K562 (cell line): ENCODE measurements around the gene TLNRD1. TPM values are rescaled to one million over a fixed set of nuclear protein-coding genes. Genes with fewer than 3 reads are reported as not detected.
A peak's percentile ranks its signal among the peaks of the same experiment; 100 is the strongest.

Experiments
- ATF7 ChIP-seq: fragments of 450-650 bp; IDR thresholded peaks from 2 replicates; pipeline ENCODE4 v1.7.1; 2014; ENCODE audit warnings: mild to moderate bottlenecking, moderate library complexity
- CLOCK ChIP-seq: fragments of 250-450 bp; sonication (Bioruptor Pico); IDR thresholded peaks from 2 replicates; pipeline ENCODE4 v1.4.0; 2020; ENCODE audit warnings: mild to moderate bottlenecking, moderate library complexity, borderline replicate concordance
- HMG20B ChIP-seq: fragments of 250-450 bp; sonication (Bioruptor Pico); IDR thresholded peaks from 2 replicates; pipeline ENCODE4 v1.5.0; 2021; ENCODE audit warnings: mild to moderate bottlenecking
- HNRNPUL1 ChIP-seq: fragments of 200-400 bp; formaldehyde crosslinking; IDR thresholded peaks from 2 replicates; pipeline ENCODE4 v1.6.1; 2017; ENCODE audit warnings: low read length
- KDM4B ChIP-seq, 2 experiments: fragments of 450-650 bp in 1 of 2; sonication (generic) in 1 of 2; IDR thresholded peaks; 2 replicates each; pipeline ENCODE4 v1.6.1; 2016 to 2017; ENCODE audit warnings: borderline replicate concordance in 2 of 2, antibody characterized with exemption in 1 of 2, low read depth in 1 of 2, mild to moderate bottlenecking in 1 of 2
- PML ChIP-seq: IDR thresholded peaks from 2 replicates; pipeline ENCODE4 v1.6.1; 2012; ENCODE audit warnings: low read length, inconsistent platforms
- POLR2G ChIP-seq: fragments of 200-400 bp; formaldehyde crosslinking; IDR thresholded peaks from 2 replicates; pipeline ENCODE4 v1.6.1; 2017; ENCODE audit warnings: low read depth, mild to moderate bottlenecking, antibody characterized with exemption, low read length, moderate library complexity
- PURB ChIP-seq: sonication (generic); formaldehyde crosslinking; IDR thresholded peaks from 2 replicates; pipeline ENCODE4 v1.9.0; 2021; ENCODE audit warnings: low read depth, mild to moderate bottlenecking, missing genetic modification reagents
- RB1 ChIP-seq: fragments of 450-650 bp; IDR thresholded peaks from 2 replicates; pipeline ENCODE4 v1.6.1; 2017; ENCODE audit warnings: low read depth, mild to moderate bottlenecking
- RBFOX2 ChIP-seq: fragments of 200-400 bp; formaldehyde crosslinking; IDR thresholded peaks from 2 replicates; pipeline ENCODE4 v1.6.1; 2017; ENCODE audit warnings: low read depth, mild to moderate bottlenecking, low read length, moderate library complexity
- SIX5 ChIP-seq, 2 experiments: IDR thresholded peaks; 2 replicates each; pipeline ENCODE4 v1.6.1; 2011; ENCODE audit warnings: low read length in 2 of 2, borderline replicate concordance in 1 of 2, low read depth in 1 of 2, mild to moderate bottlenecking in 1 of 2, moderate library complexity in 1 of 2; ENCODE audit not compliant: insufficient read depth in 1 of 2
- SMARCC2 ChIP-seq: fragments of 450-650 bp; IDR thresholded peaks from 2 replicates; pipeline ENCODE4 v1.6.1; 2017; ENCODE audit warnings: antibody characterized with exemption, moderate library complexity, mild to moderate bottlenecking, low read depth
- SNIP1 ChIP-seq: fragments of 450-650 bp; IDR thresholded peaks from 2 replicates; pipeline ENCODE4 v1.7.1; 2017; ENCODE audit warnings: low read depth, mild to moderate bottlenecking
- THRB ChIP-seq: fragments of 450-650 bp; formaldehyde crosslinking; conservative IDR thresholded peaks from 2 replicates; pipeline ENCODE4 v1.4.0; 2022; ENCODE audit warnings: mild to moderate bottlenecking, missing genetic modification characterization
- UBTF ChIP-seq, 2 experiments: IDR thresholded peaks; 2 replicates each; pipeline ENCODE4 v1.6.1; 2012; ENCODE audit warnings: improper control_type of control experiment in 2 of 2, low read depth in 2 of 2, low read length in 2 of 2, borderline replicate concordance in 1 of 2
- ZNF274 ChIP-seq: IDR thresholded peaks from 2 replicates; pipeline ENCODE4 v1.6.1; 2011; ENCODE audit warnings: low read depth, mild to moderate bottlenecking, low read length, moderate library complexity, borderline replicate concordance
- ZNF639 ChIP-seq, 2 experiments: fragments of 200-800 bp in 1 of 2; sonication (Bioruptor generic) in 1 of 2; sonication (generic) in 1 of 2; formaldehyde crosslinking in 1 of 2; IDR thresholded peaks in 1 of 2; conservative IDR thresholded peaks in 1 of 2; 2 replicates each; pipeline versions ENCODE4 v1.5.0 to v1.6.1; 2016 to 2020; ENCODE audit warnings: missing compliant biosample characterization in 1 of 2, missing genetic modification characterization in 1 of 2, missing genetic modification reagents in 1 of 2
- ZNF668 ChIP-seq: fragments of 250-450 bp; sonication (Bioruptor Pico); IDR thresholded peaks from 2 replicates; pipeline ENCODE4 v1.8.0; 2022; ENCODE audit warnings: mild to moderate bottlenecking, inconsistent platforms
- polyA plus RNA-seq, 8 experiments: library from polyadenylated mRNA; depleted of rRNA in 4 of 8; stranded (reverse) in 5 of 8; unstranded in 3 of 8; fragments of >200 nt; fragmentation: Nextera tagmentation in 2 of 8; fragmentation: Illumina TruSeq in 1 of 8; extraction: Ambion mirVana in 2 of 8; extraction: Trizol in 1 of 8; gene quantifications; 2 replicates each; pipeline versions ENCODE4 v1.2.1 to v1.2.3, GENCODE V29; 2011 to 2014; ENCODE audit warnings: inconsistent platforms in 1 of 8, missing spikeins in 1 of 8
- total RNA-seq, 7 experiments: library from RNA; depleted of rRNA in 6 of 7; stranded (reverse); fragments of >200 nt in 6 of 7; fragmentation: Illumina TruSeq in 2 of 7; extraction: Trizol in 2 of 7; gene quantifications; 2 replicates each; pipeline versions ENCODE4 v1.2.1 to v1.2.3, GENCODE V29; 2011 to 2021; ENCODE audit warnings: low replicate concordance in 1 of 7

TLNRD1 gene
- total and polyA plus RNA-seq, 9 of the 15 experiments (the other 6 are each of a cell fraction or from before 2014, with no cell fraction given) = 1.1 to 33.1 (median 5.7) TPM

- TF ChIP-seq SNIP1 (no peak), HNRNPUL1 (no peak), THRB (CRISPR knock-in tag) (no peak), SMARCC2 (no peak), RB1 (peak; percentile 45; the same call in 1 of the 2 replicates), UBTF (IDR thresholded peaks at IDR 0.05; ENCODE audit: borderline replicate concordance in 1 of 2, low read depth in 2 of 2, low read length in 2 of 2) (peak in 1 of 2 experiments; percentile 73; a peak in 2 of 4 replicates), KDM4B (IDR thresholded peaks at IDR 0.05; ENCODE audit: borderline replicate concordance in 2 of 2, low read depth in 1 of 2) (peak in 1 of 2 experiments; percentile 60; a peak in 1 of 4 replicates), POLR2G (peak; percentile 93), PML (peak; percentile 62), SIX5 (IDR thresholded peaks at IDR 0.05; ENCODE audit: borderline replicate concordance in 1 of 2, insufficient read depth in 1 of 2, low read depth in 1 of 2, low read length in 2 of 2) (no peak), ZNF274 (no peak), ZNF639 (CRISPR knock-in tag; conservative IDR thresholded peaks at IDR 0.05 in 1 of 2, IDR thresholded peaks at IDR 0.05 in 1 of 2) (peak in 1 of 2 experiments; percentile 61; a peak in 2 of 4 replicates), ZNF668 (CRISPR knock-in tag) (no peak), PURB (CRISPR knock-in tag) (no peak), ATF7 (peak; percentile 54; the same call in 1 of the 2 replicates), HMG20B (CRISPR knock-in tag) (no peak), RBFOX2 (peak; percentile 93), CLOCK (no peak)
Measured at GRCh38 chr15:81000624-81001151, at the start of gene TLNRD1 (continued).
